K562 (cell line): Measurements from ENCODE around the gene FAM20B. TPM values are rescaled to one million over a fixed set of nuclear protein-coding genes. Genes with fewer than 3 reads are reported as not detected.

ENCODE experiments used
- ARID2 ChIP-seq: fragments of 450-650 bp; IDR thresholded peaks from 2 replicates; pipeline ENCODE4 v1.6.1; 2017; ENCODE audit warnings: antibody characterized with exemption, mild to moderate bottlenecking
- BHLHE40 ChIP-seq: IDR thresholded peaks from 2 replicates; pipeline ENCODE4 v1.6.1; 2011; ENCODE audit warnings: low read length, improper control_type of control experiment
- CXXC5 ChIP-seq: fragments of 250-450 bp; sonication (Bioruptor Pico); IDR thresholded peaks from 2 replicates; pipeline ENCODE4 v1.8.0; 2022; ENCODE audit warnings: inconsistent platforms, mild to moderate bottlenecking, moderate library complexity
- E2F8 ChIP-seq: fragments of 450-650 bp; IDR thresholded peaks from 2 replicates; pipeline ENCODE4 v1.7.1; 2018; ENCODE audit warnings: mild to moderate bottlenecking, low read depth; ENCODE audit not compliant: partially characterized antibody
- ETV1 ChIP-seq: fragments of 450-650 bp; conservative IDR thresholded peaks from 2 replicates; pipeline ENCODE4 v1.6.1; 2016; ENCODE audit warnings: missing genetic modification characterization, control low read depth, low read depth, missing compliant biosample characterization
- FOXA1 ChIP-seq: fragments of 450-650 bp; IDR thresholded peaks from 2 replicates; pipeline ENCODE4 v1.6.1; 2016; ENCODE audit warnings: mild to moderate bottlenecking, borderline replicate concordance
- MLLT1 ChIP-seq, 2 experiments: fragments of 450-650 bp; IDR thresholded peaks; 2 replicates each; pipeline ENCODE4 v1.6.1; 2016
- NCOA1 ChIP-seq: fragments of 450-650 bp; IDR thresholded peaks from 2 replicates; pipeline ENCODE4 v1.6.1; 2016; ENCODE audit warnings: low read depth
- RCOR1 ChIP-seq, 2 experiments: IDR thresholded peaks; 2 replicates each; pipeline ENCODE4 v1.6.1; 2012; ENCODE audit warnings: low read depth in 2 of 2, low read length in 2 of 2, borderline replicate concordance in 1 of 2, improper control_type of control experiment in 1 of 2
- SAFB ChIP-seq: fragments of 200-400 bp; formaldehyde crosslinking; IDR thresholded peaks from 2 replicates; pipeline ENCODE4 v1.6.1; 2017; ENCODE audit warnings: low read depth, low read length, borderline replicate concordance
- SMAD1 ChIP-seq: fragments of 150-350 bp; IDR thresholded peaks from 2 replicates; pipeline ENCODE4 v1.6.1; 2014; ENCODE audit warnings: low read length, low read depth; ENCODE audit not compliant: partially characterized antibody
- THRB ChIP-seq: fragments of 450-650 bp; formaldehyde crosslinking; conservative IDR thresholded peaks from 2 replicates; pipeline ENCODE4 v1.4.0; 2022; ENCODE audit warnings: mild to moderate bottlenecking, missing genetic modification characterization
- ZBTB26 ChIP-seq: fragments of 450-650 bp; formaldehyde crosslinking; IDR thresholded peaks from 2 replicates; pipeline ENCODE4 v1.4.0; 2022; ENCODE audit warnings: missing genetic modification characterization
- ZNF280A ChIP-seq: fragments of 450-650 bp; IDR thresholded peaks from 2 replicates; pipeline ENCODE4 v1.6.1; 2018; ENCODE audit warnings: mild to moderate bottlenecking, low read depth; ENCODE audit not compliant: partially characterized antibody
- ZNF316 ChIP-seq: fragments of 450-650 bp; IDR thresholded peaks from 2 replicates; pipeline ENCODE4 v1.6.1; 2016
- ZNF347 ChIP-seq: fragments of 450-650 bp; formaldehyde crosslinking; IDR thresholded peaks from 2 replicates; pipeline ENCODE4 v1.4.0; 2020; ENCODE audit warnings: low read depth, mild to moderate bottlenecking, moderate library complexity
- polyA plus RNA-seq, 8 experiments: library from polyadenylated mRNA; depleted of rRNA in 4 of 8; stranded (reverse) in 5 of 8; unstranded in 3 of 8; fragments of >200 nt; fragmentation: Nextera tagmentation in 2 of 8; fragmentation: Illumina TruSeq in 1 of 8; extraction: Ambion mirVana in 2 of 8; extraction: Trizol in 1 of 8; gene quantifications; 2 replicates each; pipeline versions ENCODE4 v1.2.1 to v1.2.3, GENCODE V29; 2011 to 2014; ENCODE audit warnings: inconsistent platforms in 1 of 8, missing spikeins in 1 of 8
- total RNA-seq, 7 experiments: library from RNA; depleted of rRNA in 6 of 7; stranded (reverse); fragments of >200 nt in 6 of 7; fragmentation: Illumina TruSeq in 2 of 7; extraction: Trizol in 2 of 7; gene quantifications; 2 replicates each; pipeline versions ENCODE4 v1.2.1 to v1.2.3, GENCODE V29; 2011 to 2021; ENCODE audit warnings: low replicate concordance in 1 of 7

FAM20B gene
- total and polyA plus RNA-seq, 9 of the 15 experiments (the other 6 are each of a cell fraction or from before 2014, with no cell fraction given): 7.2 to 67.5 (median 42.9) TPM

- TF ChIP-seq E2F8 (peak; percentile 41), ZNF347 (CRISPR knock-in tag) (no peak), ETV1 (tag) (peak; percentile 54), SMAD1 (no peak), NCOA1 (peak; percentile 36; the same call in 1 of the 2 replicates), SAFB (no peak), ZNF280A (peak; percentile 74), ZNF316 (peak; percentile 92), FOXA1 (no peak), BHLHE40 (peak; percentile 81), CXXC5 (CRISPR knock-in tag) (peak; percentile 79), RCOR1 (IDR thresholded peaks at IDR 0.05; ENCODE audit: borderline replicate concordance in 1 of 2, low read depth in 2 of 2, low read length in 2 of 2) (peak in 1 of 2 experiments; percentile 73; a peak in 2 of 4 replicates), MLLT1 (IDR thresholded peaks at IDR 0.05) (peak; percentile 83; a peak in 3 of 4 replicates), ARID2 (peak; percentile 54; the same call in 1 of the 2 replicates), THRB (peak; percentile 90), ZBTB26 (0 out of 2 replicates have a peak, but pooled peaks have one; percentile 31)
Observed at GRCh38 chr1:179025125-179025974, at the start of gene FAM20B (continued).
